H4 (cell line): ENCODE data around the gene FAF1. TPM values are rescaled to one million over a fixed set of nuclear protein-coding genes. Genes with fewer than 3 reads are reported as not detected.

ENCODE experiments used
- DNase-seq: peaks from one replicate; pipeline ENCODE4 v3.0.0-alpha.2; 2015; ENCODE audit warnings: low spot score
- total RNA-seq: library from RNA; depleted of rRNA; stranded (reverse); fragments of >200 nt; shearing (Covaris generic); gene quantifications from 2 replicates; pipeline ENCODE4 v1.2.3, GENCODE V29; 2014

The FAF1 gene
- total RNA-seq, 1 experiment from 2014 or later: 91.9 TPM

DNA sequence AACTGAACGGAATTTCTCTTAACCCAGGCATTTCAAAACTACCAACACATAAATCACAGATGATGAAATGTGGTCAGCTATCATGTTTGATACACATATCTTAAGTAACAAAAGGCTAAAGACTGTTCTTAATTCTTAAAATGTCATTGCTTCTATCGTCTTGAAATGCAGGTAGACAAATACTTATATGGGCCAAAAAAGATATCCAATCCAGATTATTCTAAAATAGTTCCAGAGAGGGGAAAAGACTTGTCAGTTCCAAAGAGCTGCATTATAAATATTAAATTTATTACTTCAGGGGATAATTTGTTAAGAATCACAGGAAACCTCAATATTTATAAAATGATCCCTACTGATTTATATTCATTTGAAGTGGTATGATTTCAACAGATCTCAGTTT, 259.4 kb downstream of the FAF1 start:
- DNase-seq: no peak

DNA sequence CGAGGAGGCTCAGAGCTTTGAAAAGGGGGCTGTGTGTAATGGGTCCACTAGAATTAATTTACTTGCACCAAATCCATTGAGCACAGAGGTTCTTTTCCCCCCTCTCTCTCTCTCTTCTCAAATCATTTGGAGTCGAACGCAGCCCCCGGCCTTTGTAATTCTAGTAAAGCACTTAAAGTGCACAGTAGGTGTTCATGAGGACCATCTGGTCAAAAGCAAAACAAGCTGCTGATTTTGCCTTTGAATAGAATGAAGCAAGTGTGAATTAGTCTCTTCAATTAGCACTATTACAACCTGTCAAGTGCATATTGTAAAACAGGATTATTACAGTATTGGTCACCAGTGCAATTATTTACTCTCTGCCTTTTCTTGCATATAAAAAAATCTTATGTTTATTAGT, 259.9 kb downstream of the FAF1 start:
- no peak for DNase-seq

DNA sequence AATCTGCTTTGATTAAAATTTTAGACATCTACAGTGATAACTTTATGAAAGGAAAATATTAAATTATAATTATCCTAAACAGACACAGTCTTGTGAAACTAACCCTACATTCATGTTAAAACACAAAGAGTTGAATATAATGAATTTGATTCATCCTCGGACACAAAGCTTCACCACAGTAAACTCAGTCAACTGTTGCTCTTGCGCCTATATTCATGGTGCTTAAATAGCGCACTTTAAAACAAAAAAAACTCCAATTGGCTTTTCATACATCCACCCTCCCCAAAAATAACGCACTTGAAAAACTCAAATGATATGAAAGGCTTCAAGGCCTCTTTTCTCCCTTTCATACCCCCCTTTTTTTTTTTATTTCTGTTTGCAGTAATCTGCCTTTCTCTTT, 260.3 kb downstream of the FAF1 start:
- DNase-seq: no peak

DNA sequence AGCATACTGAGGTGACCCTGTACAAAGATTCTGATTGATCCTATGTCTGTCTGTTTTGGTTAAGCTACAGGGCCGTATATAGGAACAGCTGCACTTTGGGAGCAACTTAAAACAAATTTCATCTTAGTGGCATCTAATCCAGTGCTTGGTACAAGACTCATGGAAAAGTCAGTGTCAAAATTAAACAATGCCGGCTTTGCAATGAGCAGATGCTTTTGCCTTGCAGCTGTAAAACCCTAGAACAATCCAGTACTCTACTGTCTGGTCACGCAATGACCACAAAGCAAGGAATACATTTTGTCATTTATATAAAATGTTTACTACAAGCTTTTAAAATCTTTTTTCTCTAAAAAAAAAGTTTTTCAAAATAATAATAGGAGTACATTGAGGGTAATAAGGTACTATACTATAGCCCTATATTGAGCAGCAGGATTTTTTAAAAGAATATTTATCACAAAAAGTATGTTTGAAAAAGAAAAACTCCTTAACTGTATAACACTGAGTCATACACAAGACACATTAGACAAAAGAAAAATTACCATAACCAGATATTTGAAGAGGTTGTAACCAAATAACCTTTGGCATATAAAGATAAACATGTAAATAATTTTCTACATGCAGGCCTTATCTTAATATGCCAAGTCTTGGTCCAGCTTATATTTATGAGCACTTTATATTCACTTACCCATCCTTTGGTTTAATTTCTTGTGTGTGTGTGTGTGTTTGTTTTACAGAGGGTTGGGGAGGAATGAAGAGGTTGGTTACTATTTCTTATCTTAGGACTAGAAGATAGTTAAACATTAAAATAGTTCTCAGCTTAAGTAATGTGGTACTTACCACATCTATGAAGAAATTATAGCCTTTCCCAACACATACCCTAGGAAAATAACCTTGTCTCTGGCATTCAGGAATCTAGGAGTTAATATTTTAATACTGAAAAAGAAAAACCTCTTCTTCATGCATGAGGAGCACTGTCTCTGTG, 262.3 kb downstream of the FAF1 start:
- DNase-seq: peak; percentile 22

DNA sequence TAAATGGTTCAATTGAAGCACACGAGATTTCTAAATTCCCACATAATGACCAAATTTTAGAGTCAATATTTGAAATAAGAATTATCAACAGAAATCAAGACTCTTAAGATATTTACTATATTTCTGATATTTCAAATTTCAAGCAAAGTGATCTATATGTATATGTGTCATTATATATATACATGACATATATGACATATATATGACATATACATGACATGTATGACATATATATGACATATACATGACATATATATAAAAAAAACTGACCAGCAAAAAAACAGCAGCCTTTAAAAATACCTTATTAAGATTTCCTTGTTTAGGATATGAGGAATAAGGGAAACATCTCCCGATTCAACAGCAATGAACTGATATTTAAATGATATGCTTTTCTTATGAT, 266.2 kb downstream of the FAF1 start:
- DNase-seq: no peak

DNA sequence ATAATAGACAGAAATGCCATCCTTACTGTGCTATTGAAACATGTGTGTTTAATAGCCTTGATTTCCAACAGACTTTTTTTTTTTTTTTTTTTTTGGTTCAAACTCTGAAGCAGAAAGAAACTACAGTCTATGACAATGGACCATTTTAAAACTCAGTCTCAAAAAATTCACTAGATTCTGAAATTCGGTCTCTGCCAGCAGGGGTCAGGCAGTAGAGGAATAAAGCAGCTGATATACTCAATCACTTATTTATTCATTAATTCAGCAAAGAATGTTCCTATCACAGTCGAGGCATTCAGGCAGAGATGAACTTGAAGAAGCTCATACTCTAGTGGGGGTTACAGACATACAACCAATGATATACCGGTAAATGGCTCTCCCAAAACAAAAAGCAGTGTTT, 275.9 kb downstream of the FAF1 start:
- no peak for DNase-seq

DNA sequence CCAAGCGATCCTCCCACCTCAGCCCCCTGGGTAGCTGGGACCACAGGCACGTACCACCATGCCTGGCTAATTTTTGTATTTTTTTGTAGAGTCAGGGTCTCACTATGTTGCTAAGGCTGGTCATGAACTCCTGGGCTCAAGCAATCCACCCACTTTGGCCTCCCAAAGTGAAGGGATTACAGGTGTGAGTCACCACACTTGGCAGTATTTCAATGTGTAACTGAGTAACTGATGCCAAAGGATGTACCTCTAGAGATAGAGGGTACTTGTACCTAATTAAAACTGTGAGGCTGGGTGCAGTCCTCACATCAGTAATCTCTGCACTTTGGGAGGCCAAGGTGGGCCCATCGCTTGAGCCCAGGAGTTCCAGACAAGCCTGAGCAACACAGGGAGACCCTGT, 278.1 kb downstream of the FAF1 start:
- no peak for DNase-seq

DNA sequence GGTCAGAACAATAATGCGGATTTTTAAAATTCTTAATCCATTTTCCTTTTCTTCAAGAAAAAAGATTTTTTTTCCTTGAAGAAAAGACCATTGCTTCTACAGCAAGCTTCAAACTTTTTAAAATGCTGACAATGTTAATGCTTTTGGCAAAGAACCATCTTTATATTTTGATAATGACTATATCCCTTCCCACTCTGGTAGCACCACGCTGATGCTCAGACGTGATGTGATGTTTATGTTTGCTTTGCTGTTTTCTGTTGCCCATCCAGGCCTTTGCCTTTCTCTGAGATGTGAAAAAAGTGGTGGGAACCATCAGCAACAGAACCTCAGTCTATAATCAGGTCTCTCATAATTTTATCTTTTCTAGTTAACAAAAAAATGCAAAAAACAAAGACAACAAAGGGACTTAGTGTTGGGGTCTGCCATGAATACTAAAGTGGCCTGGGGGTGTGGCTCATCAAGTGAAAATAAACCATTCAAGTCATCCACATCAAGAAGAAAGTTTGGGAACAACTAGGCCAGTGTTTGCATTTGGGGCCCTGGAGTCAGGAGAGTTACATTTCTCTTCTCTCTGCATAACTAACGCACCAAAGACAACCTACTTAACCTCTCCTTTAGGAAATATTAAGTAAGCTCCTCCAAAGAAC, 292.2 kb downstream of the FAF1 start:
- no peak for DNase-seq

DNA sequence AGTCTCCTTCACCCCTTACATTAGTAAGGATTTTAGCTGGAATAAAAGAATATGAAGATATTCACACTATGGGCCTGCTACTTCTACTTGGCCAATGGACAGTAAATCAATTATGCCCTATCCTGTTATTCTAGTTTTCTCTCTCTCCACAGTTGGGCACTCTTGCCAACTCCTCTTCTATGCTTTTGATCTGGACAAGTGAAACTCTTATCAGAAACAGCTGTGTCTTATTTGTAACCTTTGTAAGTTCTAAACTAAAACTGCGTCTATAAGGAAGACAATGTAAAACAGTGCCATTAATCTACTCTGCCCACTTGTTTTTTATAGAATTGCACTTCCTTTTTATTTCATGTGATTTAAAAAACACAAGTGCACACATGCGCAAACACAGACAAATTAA, 292.8 kb downstream of the FAF1 start:
- no peak for DNase-seq

DNA sequence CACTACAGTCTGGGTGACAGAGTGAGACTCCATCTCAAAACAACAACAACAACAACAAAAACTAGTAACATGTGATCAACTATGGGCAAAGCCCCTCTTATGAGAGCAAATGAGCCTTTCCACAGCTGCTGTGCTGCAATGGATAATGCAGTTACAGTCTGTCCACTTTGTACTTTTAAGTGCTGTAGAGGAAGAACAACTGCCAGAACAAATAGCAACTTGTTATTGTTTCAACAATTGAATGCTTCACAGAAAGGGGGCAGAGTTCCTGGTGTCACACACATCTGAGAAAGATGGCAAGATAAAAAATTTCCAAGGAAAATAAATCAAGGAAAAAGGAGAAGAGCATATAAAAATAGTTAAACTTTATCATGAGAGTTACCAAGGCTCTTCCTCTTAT, 293.2 kb downstream of the FAF1 start:
- no peak for DNase-seq

DNA sequence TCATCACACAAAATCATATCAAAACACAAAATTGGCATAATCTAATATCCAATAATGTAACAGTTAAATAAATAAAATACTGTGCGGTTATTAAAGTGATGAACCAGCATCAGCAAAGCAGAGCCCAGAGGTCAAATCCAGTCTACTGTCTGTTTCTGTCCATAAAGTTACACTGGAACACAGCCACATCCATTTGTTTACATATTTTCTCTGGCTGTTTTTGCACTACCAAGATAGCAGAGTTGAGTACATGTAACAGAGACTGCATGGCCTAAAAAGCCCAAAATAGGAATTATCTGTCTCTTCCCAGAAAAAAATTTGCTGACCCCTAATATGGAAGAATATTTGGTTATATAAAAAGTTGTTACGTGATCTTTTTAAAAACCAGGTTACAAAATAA, 294.7 kb downstream of the FAF1 start:
- DNase-seq: no peak

DNA sequence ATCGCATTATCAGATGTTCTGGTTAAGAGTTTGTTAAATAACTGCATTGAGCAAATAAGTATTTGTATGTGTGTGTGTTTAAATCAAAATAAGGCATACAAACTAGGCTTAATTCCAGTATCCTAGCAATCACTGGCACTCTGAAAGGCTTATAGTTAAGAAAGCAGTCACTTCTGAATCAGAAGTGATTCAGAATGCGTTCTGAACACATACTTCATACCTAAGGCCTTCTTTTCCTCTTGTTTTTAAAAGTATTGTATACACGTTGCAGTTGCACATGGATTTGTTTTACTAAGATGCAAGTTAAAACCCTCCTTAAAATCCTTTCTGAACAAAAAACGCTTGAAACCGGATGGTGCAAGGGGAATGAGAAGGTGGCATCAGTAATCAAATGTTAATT, 298.4 kb downstream of the FAF1 start:
- DNase-seq: no peak

DNA sequence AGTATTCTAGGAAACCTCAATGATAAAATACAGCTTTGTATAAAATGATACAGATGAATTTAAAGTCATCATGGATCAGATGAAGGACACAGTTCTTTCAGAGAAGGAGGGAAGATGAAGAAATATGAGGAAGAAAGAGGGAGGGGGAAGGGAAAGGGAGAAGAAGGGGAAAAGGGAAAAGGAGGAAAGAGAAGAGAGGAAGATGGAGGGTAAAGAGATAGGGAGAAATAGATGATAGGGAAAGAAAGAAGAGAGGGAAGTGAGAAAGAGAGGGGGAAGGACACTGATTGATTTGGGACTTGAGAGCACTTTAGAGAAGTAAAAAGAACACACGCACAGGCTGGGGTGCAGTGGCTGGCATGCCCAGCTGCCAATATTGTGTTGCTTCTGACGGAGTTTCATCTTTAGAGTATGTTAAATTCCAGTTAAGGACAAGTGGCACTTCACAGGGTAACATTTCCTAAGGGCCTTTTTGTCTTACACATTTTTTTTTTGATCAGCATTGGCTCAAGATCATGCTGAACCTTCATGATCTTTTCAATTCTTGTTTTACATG, 300.9 kb downstream of the FAF1 start:
- no peak for DNase-seq

DNA sequence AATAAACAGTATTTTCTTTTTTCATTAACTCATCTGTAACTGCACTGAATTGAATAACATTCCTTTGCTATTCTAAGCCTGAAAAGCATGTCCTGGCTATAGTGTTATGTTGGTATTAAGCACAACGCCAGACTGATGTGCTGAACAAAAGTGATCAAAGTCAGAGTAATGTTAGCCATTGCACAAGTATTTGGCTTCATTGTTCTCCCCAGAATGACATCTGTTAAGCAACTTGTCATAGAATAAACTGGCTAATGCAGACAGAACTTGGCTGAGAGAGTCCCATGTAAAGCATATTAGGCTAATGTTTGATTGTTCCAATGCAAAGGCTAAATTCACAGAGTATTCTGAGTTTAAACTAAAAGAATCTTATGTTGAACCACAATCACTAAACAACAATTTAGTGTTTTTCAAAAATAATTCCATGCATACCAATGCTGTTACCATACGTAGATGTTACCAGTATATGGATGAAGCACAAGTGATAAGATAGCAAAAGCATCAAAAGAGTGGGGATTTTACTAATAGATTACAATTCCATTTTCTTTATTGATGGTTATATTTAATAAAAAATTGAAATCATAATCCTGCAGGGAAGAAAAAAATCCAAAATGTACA, 301.5 kb downstream of the FAF1 start:
- DNase-seq: no peak

DNA sequence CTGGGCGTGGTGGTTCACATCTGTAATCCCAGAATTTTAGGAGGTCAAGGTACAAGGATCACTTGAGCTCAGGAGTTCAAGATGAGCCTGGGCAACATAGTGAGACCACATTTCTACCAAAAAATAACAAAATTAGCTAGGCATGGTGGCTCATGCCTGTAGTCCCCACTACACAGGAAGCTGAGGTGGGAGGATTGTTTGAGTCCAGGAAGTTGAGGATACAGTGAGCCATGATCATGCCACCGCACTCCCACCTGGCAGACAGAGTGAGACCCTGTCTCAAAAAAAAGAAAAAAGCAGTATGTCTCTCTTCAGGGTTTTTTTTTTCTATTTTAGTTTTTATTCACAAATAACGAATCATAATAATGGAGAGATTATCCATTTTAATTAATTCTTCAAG, 303.1 kb downstream of the FAF1 start:
- DNase-seq: no peak

DNA sequence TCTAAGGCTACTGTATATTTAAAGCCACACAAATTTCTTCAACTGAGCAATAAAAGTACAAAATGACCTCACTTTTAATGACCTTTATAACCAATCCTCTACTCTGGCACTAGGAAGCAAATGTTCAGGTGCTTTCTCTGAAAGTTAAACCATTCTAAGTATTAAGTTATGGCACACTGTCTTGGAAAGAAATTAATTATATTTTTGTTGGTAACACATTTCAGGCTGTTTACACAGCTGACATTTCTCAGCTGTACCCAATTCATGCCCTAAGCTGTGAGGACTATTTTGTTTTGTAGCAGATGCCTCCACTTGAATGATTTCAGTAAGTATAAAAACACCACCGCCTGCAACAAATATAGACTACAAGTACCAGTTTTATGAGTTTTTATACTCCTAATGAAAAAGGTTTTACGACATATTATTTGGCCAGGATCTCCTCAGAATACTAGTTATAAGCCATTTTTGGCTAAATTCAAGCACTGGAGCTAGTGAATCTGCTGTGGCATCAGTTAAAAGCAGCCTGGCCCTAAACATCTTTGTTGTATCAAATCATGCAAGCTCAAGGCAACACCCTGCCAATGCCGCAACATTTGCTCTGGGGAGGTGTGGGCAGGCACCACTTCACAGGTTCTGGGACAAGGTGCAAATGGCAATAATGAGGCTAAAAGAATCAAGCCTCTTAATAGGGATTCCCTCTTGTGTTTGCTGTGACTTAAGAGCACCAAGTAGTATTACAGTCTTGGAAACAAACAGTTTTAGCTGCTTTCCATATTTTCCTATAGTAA, 308.4 kb downstream of the FAF1 start:
- DNase-seq: no peak

DNA sequence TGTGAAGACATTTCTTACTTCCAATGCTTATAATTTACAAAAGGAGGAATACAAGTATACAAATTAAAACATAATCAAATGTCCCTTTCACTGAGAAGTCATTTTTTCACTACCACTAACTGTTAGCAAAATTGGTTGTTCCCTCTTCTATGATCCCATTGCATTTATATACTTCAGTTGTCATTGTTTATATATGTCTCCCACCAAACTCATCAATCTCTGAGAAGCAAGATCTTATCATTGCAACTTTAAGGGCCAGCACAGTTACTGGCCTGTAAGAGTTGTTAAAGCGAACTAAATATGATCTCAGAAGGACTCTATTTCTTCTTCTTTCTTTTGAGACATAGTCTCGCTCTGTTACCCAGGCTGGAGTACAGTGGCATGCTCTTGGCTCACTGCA, 313.5 kb downstream of the FAF1 start:
- no peak for DNase-seq

DNA sequence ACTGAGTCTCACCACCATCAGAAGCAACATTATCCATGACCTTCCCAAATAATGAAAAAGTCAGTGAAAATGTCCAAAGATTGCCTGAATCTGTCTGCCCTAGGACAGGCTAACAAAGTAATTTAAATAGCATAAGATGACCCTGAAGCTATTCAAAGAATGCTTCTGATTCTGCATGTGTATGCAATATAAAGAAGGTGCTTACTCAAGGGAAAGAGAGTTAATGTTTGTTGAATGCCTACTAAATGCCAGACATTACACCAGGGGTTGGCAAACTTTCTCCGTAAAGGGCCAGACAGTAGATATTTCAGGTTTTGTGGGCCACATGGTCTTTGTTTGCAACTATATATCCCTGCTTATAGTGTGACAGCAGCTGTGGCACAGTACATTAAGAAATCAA, 314.9 kb downstream of the FAF1 start:
- DNase-seq: no peak

DNA sequence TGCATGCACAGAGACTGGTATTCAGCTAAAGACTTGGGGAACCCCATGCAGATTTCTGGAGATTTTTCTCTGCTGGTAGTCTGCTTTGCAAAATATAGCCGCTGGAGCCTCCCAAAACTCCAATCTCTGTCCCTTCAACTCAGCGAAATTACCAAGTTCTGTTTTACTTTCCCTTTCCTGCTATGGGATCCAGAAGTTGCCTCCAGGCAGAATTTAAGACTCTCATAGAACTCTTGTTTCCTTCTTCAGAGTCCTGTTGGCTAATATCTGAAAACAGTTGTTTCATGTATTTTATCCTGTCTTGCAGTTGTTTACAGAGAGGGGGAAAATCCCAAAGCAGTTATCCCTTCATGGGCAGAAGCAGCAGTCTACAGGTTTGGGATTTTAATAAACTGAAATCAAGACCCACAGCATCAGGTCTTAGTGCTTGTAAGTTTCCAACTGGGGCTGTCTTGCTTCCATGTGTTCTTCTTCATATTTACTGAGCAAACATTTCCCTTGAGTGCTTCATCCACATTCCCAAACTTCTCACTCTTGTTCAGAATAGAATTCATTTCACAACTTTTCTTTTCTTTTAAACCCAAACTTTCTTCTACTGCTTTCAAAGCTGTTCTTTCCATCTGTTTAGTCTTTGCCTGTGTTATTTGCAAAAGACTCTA, 315.5 kb downstream of the FAF1 start:
- DNase-seq: peak; percentile 33

DNA sequence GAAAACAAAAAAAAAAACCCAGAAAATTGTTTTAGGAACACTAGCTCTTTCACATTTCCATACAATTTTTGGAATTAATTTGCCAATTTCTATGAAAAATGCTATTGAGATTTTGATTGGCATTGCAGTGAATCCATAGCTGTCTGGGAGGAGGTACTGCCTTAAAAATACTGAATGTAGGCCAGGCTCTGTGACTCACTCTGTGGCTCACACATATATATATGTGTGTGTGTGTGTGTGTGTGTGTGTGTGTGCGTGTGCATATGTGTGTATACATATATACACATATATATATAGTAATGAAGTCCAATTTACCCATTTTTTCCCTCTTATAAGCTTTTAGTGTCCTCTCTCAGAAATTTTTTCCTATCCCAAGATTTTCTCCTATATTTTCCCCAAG, 322.6 kb downstream of the FAF1 start:
- no peak for DNase-seq

DNA sequence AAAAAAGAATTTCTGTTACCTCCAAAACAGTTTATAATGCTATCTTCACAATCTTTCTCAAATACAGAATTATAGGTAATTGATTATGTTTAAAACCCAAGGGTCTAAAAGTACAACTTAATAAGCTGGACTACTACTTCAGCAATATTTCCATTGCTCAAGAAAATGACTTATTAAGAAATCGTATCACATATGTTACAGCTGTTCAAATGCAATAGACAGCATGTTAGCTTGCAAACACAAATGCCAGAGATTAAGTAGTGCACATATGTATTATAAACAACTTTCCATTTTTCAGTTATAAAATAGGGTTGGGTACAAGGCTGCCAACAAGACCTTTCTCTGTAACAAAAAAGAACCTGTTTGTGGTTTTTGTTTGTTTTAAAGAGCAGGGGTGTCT, 325.8 kb downstream of the FAF1 start:
- DNase-seq: no peak
